ENCODE measurements around the gene CIT. TPM values are rescaled to one million over a fixed set of nuclear protein-coding genes. Genes with fewer than 3 reads are reported as not detected.
A peak's percentile ranks its signal among the peaks of the same experiment; 100 is the strongest.
"Not testable (repeated sequence)": the region's sequence is repeated elsewhere in the genome, so short reads cannot be mapped to it uniquely, and the experiment has no call there.

Gene CIT
- total RNA-seq, 1 donor from 2014 or later = 36.6 TPM

DNA sequence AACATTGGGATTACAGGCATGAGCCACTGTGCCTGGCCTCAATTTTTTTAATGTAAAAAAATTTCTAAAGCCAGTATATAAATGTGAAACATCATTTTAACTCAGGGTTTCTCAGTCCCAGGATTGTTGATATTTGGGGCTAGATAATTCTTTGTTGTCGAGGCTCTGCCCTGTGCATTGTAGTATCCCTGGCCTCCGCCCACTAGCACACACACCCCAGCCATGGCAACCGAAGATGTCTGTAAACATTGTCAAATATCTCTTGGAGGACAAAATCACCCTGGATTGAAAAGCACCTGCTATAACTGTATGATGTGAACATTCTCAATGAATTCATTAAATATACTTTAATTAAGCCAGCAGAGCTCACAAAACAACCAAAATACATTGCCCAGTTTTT is 8.4 kb upstream of the CIT start:
- Mint-ChIP-seq H3K27ac (no peak overlapping the region), H3K9me3 (no peaks in the 10 kb centered on the region)

DNA sequence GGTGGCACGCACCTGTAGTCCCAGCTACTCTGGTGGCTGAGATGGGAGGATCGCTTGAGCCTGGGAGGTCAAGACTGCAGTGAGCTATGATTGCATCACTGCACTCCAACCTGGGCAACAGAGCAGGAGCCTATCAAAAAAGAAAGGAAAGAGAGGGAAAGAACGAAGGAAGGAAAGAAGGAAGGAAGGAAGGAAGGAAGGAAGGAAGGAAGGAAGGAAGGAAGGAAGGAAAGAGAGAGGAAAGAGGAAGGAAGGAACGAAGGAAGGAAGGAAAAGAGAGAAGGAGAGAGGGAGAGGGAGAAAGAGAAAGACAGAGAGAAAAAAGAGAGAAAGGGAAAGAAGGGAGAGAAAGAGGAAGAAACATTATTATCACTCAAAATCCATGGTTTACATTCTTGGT is 6.7 kb upstream of the CIT start:
- not testable (repeated sequence) for H3K27ac Mint-ChIP-seq; H3K4me1 Mint-ChIP-seq (ENCODE audit: low read depth); H3K36me3 Mint-ChIP-seq (ENCODE audit: low read depth)

More for the DNA sequence above, 8.4 kb upstream of the CIT start:
- Mint-ChIP-seq H3K4me1 (ENCODE audit: low read depth) (no peaks in the 10 kb centered on the region), H3K36me3 (ENCODE audit: low read depth) (no peaks in the 10 kb centered on the region), H3K27me3 (ENCODE audit: insufficient read depth) (peaks cover 30% of the 10 kb centered on the region), H3K4me3 (no peak overlapping the region)
- no peak for DNase-seq (ENCODE audit: low spot score)
- intact Hi-C loops (cut with micrococcal nuclease) = no loop called here

DNA sequence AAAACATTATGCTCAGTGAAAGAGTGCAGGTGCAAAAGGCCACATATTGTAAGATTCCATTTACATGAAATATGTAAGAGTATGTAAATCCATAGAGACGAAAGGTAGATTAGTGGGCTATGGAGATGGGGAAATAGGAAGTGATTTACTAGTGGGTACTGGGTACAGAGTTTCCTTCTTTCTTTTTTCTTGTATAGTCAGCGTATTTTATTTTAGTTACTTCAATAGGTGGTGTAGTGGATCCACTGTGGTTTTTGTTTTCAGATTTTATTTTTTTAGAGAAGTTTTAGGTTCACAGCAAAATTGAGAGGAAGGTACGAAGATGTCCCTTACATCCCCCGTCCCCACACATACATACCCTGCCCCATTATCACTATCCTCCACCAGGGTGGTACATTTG is 6.1 kb upstream of the CIT start:
- no peak overlapping the region for H3K27ac Mint-ChIP-seq

More for the DNA sequence above, 6.7 kb upstream of the CIT start:
- H3K9me3 Mint-ChIP-seq; DNase-seq (ENCODE audit: low spot score); intact Hi-C loops (cut with micrococcal nuclease); H3K4me3 Mint-ChIP-seq: not testable (repeated sequence)
- H3K27me3 Mint-ChIP-seq (ENCODE audit: insufficient read depth) = peaks cover 32% of the 10 kb centered on the region

DNA sequence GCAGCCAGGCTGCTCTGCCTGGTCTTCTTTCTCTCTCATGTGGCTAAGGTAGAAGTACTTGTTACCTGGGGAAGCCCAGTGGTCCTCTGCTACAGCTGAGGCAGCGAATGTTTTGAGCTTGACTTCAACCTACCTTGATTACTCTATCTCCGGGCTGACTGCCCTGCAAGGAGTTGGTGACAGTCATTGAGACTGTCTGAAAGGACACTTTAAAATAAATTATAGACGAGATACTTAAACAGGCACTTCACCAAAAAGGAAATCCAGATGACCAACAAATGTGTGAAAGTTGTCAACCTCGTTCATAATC is 474 bp upstream of the CIT start:
- peaks cover 14% of the 10 kb centered on the region for H3K27me3 Mint-ChIP-seq (ENCODE audit: insufficient read depth)
- intact Hi-C loops (cut with micrococcal nuclease) = loop anchor here (1.0 to 5.0 kb wide), 4 partner anchors 25 to 210 kb away; partner anchors contain the start of genes BICDL1 and PRKAB1

More for the DNA sequence above, 6.1 kb upstream of the CIT start:
- H3K4me3 Mint-ChIP-seq = no peak overlapping the region
- H3K4me1 Mint-ChIP-seq (ENCODE audit: low read depth) = no peaks in the 10 kb centered on the region
- peaks cover 30% of the 10 kb centered on the region for H3K27me3 Mint-ChIP-seq (ENCODE audit: insufficient read depth)
- intact Hi-C loops (cut with micrococcal nuclease) = no loop called here
- DNase-seq (ENCODE audit: low spot score) = no peak
- H3K36me3 Mint-ChIP-seq (ENCODE audit: low read depth) = no peaks in the 10 kb centered on the region
- H3K9me3 Mint-ChIP-seq = no peaks in the 10 kb centered on the region

DNA sequence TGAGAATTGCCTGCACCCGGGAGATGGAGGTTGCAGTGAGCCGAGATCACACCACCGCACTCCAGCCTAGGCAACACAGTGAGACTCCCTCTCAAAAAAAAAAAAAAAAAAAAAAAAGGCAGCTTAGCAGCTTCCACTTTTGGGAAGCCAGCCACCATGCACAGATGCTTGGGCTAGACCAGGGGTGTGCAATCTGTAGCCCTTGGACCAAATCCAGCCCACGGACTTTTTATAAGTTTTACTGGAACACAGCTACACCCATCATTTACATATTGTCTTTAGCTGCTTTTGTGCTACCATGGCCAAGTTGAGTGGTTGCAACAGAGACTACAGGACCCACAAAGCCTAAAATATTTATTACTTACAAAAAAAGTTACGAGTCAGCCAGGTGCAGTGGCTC is 6.7 kb downstream of the CIT start:
- Mint-ChIP-seq H3K27ac (no peak overlapping the region), H3K4me1 (ENCODE audit: low read depth) (peaks cover 5% of the 10 kb centered on the region), H3K27me3 (ENCODE audit: insufficient read depth) (no peaks in the 10 kb centered on the region), H3K36me3 (ENCODE audit: low read depth) (peaks cover 10% of the 10 kb centered on the region), H3K4me3 (no peak overlapping the region), H3K9me3 (no peaks in the 10 kb centered on the region)
- DNase-seq (ENCODE audit: low spot score) = no peak
- intact Hi-C loops (cut with micrococcal nuclease) = no loop called here

More for the DNA sequence above, 474 bp upstream of the CIT start:
- DNase-seq (ENCODE audit: low spot score) = no peak
- Mint-ChIP-seq H3K36me3 (ENCODE audit: low read depth) (no peaks in the 10 kb centered on the region), H3K9me3 (no peaks in the 10 kb centered on the region), H3K4me1 (ENCODE audit: low read depth) (peaks cover 25% of the 10 kb centered on the region), H3K4me3 (peak overlapping the region; percentile 84), H3K27ac (no peak overlapping the region)

DNA sequence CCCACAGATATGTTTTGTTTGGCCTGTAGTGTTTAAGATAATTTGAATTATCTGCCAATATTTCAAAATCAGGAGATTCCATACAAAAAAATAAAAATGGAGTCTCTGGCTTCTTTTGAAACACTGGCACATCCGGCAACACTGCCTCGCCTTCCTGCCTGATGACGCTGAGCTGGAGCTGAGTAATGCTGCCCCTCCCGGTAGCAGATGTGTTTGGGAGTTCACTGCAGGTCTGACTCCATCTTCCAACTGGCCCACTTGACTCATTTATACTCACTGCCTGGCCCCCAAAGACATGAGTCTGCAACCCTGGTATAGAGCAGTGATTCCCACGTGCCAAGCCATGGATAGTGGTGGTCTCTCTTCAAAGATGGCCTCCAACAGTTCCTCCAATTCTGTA is 7.4 kb downstream of the CIT start:
- Mint-ChIP-seq H3K27me3 (ENCODE audit: insufficient read depth) (no peaks in the 10 kb centered on the region), H3K4me3 (no peak overlapping the region), H3K27ac (no peak overlapping the region), H3K9me3 (no peaks in the 10 kb centered on the region), H3K36me3 (ENCODE audit: low read depth) (peaks cover 17% of the 10 kb centered on the region), H3K4me1 (ENCODE audit: low read depth) (peaks cover 5% of the 10 kb centered on the region)
- intact Hi-C loops (cut with micrococcal nuclease) = no loop called here
- no peak for DNase-seq (ENCODE audit: low spot score)

DNA sequence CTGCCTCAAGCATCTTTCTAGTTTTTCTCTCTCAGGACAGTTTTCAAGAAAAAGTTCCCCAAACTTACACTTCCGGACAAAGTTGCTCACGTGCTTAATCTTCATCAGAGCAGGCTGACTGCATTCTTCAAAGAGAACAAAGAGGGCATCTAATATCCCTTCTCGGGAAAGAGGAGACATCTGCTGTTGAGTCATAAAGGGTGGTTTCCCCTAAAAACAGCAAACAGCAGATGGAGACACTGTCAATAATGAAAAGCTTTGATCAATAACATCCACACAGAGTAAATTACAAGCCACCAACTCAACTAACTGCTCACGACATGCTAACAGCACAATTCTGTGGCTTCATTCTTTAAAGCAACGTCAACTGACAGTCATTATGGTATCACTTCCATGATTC is 8.1 kb downstream of the CIT start:
- DNase-seq (ENCODE audit: low spot score) = no peak
- peaks cover 19% of the 10 kb centered on the region for H3K36me3 Mint-ChIP-seq (ENCODE audit: low read depth)
- H3K4me3 Mint-ChIP-seq = no peak overlapping the region
- no peaks in the 10 kb centered on the region for H3K9me3 Mint-ChIP-seq
- H3K4me1 Mint-ChIP-seq (ENCODE audit: low read depth) = peaks cover 5% of the 10 kb centered on the region
- intact Hi-C loops (cut with micrococcal nuclease) = no loop called here
- H3K27me3 Mint-ChIP-seq (ENCODE audit: insufficient read depth) = no peaks in the 10 kb centered on the region
- H3K27ac Mint-ChIP-seq = no peak overlapping the region

DNA sequence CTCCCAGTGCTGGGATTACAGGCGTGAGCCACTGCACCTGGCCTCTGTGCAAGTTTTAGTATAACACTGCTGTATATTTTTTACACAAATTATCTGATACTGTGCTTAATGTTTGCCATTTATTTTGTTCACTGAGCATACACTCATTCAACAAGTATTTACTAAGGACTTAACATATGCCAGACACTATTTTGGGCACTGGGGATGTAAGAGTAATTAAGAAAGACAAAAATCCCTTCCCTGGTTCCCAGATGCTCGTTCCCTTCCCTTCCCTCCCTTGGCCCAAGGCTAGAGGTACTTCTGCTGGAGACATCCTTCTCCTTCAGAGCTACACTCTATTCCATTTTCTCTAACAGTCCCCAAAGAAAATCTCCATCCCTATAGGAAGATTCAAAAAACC is 12.5 kb downstream of the CIT start:
- H3K36me3 Mint-ChIP-seq (ENCODE audit: low read depth) = peaks cover 17% of the 10 kb centered on the region

DNA sequence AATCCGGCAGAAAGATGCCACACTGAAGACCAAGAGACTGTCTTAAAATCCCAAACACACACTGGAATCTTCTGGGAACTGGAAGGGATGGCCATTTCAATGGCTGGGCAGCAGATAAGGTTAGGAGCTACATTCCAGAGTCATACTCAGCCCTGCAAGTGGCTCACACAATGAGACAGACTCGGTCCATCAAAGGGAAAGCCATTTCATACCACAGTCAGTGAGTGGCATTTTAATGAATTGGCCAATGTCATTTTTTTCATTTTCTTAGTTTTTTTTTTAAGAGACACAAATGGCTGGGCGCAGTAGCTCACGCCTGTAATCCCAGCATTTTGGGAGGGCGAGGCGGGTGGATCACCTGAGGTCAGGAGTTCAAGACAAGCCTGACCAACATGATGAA is 17.9 kb downstream of the CIT start:
- H3K9me3 Mint-ChIP-seq = no peaks in the 10 kb centered on the region
- H3K27ac Mint-ChIP-seq = no peak overlapping the region
- no peak overlapping the region for H3K4me3 Mint-ChIP-seq
- H3K27me3 Mint-ChIP-seq (ENCODE audit: insufficient read depth) = no peaks in the 10 kb centered on the region
- intact Hi-C loops (cut with micrococcal nuclease) = no loop called here
- H3K36me3 Mint-ChIP-seq (ENCODE audit: low read depth) = peaks cover 16% of the 10 kb centered on the region
- peaks cover 13% of the 10 kb centered on the region for H3K4me1 Mint-ChIP-seq (ENCODE audit: low read depth)
- no peak for DNase-seq (ENCODE audit: low spot score)

More for the DNA sequence above, 12.5 kb downstream of the CIT start:
- intact Hi-C loops (cut with micrococcal nuclease) = no loop called here
- H3K27me3 Mint-ChIP-seq (ENCODE audit: insufficient read depth) = no peaks in the 10 kb centered on the region
- no peak for DNase-seq (ENCODE audit: low spot score)
- H3K4me3 Mint-ChIP-seq = no peak overlapping the region
- H3K27ac Mint-ChIP-seq = no peak overlapping the region
- H3K4me1 Mint-ChIP-seq (ENCODE audit: low read depth) = peaks cover 5% of the 10 kb centered on the region
- no peaks in the 10 kb centered on the region for H3K9me3 Mint-ChIP-seq

DNA sequence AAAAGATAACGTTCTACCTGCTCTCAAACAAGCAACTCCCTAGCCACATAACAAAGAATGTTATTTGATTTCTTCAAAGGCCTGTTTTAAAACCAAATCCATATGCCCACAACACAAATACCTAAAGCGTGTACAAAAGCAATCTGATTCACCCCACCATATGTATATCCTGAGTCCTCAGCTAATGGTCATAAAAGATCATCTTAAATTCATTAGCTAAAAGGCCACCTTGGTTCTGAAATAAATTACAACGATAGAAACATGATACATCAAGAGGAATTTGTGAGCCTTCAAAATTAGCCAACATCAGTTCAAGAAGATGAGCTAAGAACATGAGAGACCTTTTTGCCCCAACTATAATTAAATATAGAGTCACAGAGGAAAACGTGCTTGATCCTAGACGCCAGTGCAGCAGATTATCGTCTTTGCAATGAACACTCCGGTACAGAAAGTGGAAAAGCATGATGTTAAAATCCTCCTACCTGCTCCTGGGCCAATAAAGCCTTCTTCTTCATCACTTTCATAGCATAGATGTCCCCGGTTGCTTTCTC is 20.0 kb downstream of the CIT start:
- Mint-ChIP-seq H3K9me3 (no peaks in the 10 kb centered on the region), H3K4me1 (ENCODE audit: low read depth) (peaks cover 13% of the 10 kb centered on the region), H3K4me3 (no peak overlapping the region), H3K27ac (no peak overlapping the region), H3K27me3 (ENCODE audit: insufficient read depth) (no peaks in the 10 kb centered on the region), H3K36me3 (ENCODE audit: low read depth) (peaks cover 16% of the 10 kb centered on the region)
- DNase-seq (ENCODE audit: low spot score) = no peak
- intact Hi-C loops (cut with micrococcal nuclease) = no loop called here

DNA sequence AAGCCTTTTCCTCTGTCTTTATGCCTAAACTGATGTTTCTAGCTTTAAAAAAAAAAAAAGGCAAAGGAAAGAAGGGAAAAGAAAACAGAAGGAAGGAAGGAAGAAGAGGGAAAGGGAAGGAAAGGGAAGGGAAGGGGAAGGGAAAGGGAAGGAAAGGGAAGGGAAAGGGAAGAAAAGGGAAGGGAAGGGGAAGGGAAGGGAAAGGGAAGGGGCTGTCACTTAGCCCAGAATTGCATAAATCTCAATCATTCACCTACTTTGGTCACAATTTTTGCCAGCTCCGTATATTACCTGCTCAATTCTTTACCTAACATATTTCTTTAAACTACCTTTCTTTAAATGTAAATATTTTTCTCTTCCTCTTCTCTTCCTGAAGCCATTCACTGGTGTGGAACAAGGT is 26.8 kb downstream of the CIT start:
- intact Hi-C loops (cut with micrococcal nuclease) = no loop called here
- no peaks in the 10 kb centered on the region for H3K9me3 Mint-ChIP-seq
- peak overlapping the region; percentile 71 for H3K27ac Mint-ChIP-seq
- H3K36me3 Mint-ChIP-seq (ENCODE audit: low read depth) = peaks cover 20% of the 10 kb centered on the region
- no peaks in the 10 kb centered on the region for H3K4me1 Mint-ChIP-seq (ENCODE audit: low read depth)
- no peaks in the 10 kb centered on the region for H3K27me3 Mint-ChIP-seq (ENCODE audit: insufficient read depth)
- DNase-seq (ENCODE audit: low spot score) = no peak
- no peak overlapping the region for H3K4me3 Mint-ChIP-seq

DNA sequence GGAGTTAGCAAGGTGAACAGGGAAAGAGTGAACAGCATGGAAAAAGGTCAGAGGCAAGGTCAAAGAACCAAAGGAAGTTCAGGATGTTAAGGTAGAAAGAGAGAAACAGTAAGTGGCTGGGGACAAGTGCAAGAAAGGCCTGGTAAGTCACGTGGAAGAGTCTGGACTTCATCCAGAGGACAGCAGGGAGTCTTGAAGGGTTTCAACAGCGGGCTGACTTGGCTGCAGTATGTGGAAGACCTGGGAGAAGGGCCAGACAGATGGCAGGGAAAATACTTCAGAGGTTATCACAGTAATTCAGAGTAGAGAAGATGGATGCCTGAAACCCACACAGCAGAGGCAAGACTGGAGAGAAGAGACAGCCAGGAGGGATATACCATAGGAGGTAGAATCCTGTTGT is 34.0 kb downstream of the CIT start:
- Mint-ChIP-seq H3K27me3 (ENCODE audit: insufficient read depth) (no peaks in the 10 kb centered on the region), H3K36me3 (ENCODE audit: low read depth) (peaks cover 37% of the 10 kb centered on the region)
- no peak for DNase-seq (ENCODE audit: low spot score)

DNA sequence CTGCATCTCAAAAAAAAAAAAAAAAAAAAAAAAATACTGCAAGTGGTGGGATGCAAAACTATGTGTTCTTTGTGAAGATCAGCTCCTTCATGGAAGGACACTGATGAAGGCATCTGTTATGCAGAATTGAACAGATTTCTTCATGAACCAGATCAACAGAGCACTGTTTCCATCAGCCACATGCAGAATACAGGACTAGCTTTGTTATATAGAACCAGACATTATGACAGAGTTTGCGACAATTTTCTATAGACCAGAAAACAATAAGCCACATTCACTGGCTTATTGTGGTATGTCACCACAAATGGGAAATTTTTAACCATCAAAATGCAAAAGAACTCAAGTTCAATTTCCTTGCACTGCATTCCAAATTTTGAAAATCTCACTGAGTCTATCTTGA is 34.7 kb downstream of the CIT start:
- intact Hi-C loops (cut with micrococcal nuclease) = no loop called here
- DNase-seq (ENCODE audit: low spot score) = no peak
- H3K4me1 Mint-ChIP-seq (ENCODE audit: low read depth) = no peaks in the 10 kb centered on the region
- no peak overlapping the region for H3K27ac Mint-ChIP-seq
- no peak overlapping the region for H3K4me3 Mint-ChIP-seq
- H3K36me3 Mint-ChIP-seq (ENCODE audit: low read depth) = peaks cover 36% of the 10 kb centered on the region
- H3K27me3 Mint-ChIP-seq (ENCODE audit: insufficient read depth) = no peaks in the 10 kb centered on the region
- H3K9me3 Mint-ChIP-seq = peaks cover 4% of the 10 kb centered on the region

More for the DNA sequence above, 34.0 kb downstream of the CIT start:
- Mint-ChIP-seq H3K9me3 (peaks cover 4% of the 10 kb centered on the region), H3K4me1 (ENCODE audit: low read depth) (no peaks in the 10 kb centered on the region), H3K27ac (peak overlapping the region; percentile 3), H3K4me3 (no peak overlapping the region)
- intact Hi-C loops (cut with micrococcal nuclease) = no loop called here

All from activated T-helper 1 cell treated with anti-CD3 and anti-CD28 coated beads, Interleukin-12 subunit alpha, Interleukin-12 subunit beta, Interleukin-2, Interleukin-4 antibody, amounts not matched to agents 30 ng/mL and 10 ng/mL and 1 ng/mL, durations not matched to agents 14 hours and 24 hours and 36 hours (primary cell).